Subcutaneous adipose tissue (tissue), 4 donors: ENCODE data around the gene TCTN2. TPM values are rescaled to one million over a fixed set of nuclear protein-coding genes. Genes with fewer than 3 reads are reported as not detected.

Source experiments
- total RNA-seq, 4 donors: library from RNA; depleted of rRNA; stranded (reverse); fragments of >200 nt; gene quantifications; one replicate each; pipeline ENCODE4 v1.1.0, GENCODE V29; 2016
- TF ChIP-seq, protein P1 (sequence below): fragments of 450-650 bp; IDR thresholded peaks from one replicate; pipeline ENCODE4 v1.5.1; 2016; ENCODE audit warnings: low read depth, mild to moderate bottlenecking, control low read depth, antibody characterized with exemption, moderate library complexity

TCTN2 gene
- total RNA-seq, 4 donors from 2014 or later: 4.5 to 7.7 (median 5.5) TPM

DNA sequence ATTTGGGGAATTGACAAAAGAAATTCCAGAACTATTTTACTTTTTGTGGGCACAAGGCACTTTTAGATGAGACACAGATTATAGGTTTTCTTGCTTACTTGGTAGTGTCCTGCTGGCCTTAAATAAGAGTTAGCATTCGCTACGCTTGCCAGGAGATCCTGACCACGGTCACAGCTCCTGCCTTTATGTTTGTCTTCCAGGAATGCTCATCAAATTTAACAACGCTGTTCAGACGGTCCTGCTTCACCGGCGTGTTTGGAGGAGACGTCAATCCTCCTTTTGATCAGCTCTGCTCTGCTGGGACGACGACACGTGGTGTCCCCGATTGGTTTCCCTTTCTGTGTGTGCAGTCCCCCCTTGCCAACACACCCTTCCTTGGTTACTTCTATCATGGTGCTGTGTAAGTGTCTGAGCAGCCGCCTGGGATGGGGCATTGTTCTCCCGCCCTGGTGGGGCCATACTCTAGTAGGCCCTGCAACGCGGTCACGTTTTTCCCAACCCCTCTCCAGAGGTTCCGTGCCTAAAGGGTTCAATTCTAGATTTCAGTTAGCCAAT is 15.8 kb downstream of the TCTN2 start:
- TF ChIP-seq, protein P1, sequence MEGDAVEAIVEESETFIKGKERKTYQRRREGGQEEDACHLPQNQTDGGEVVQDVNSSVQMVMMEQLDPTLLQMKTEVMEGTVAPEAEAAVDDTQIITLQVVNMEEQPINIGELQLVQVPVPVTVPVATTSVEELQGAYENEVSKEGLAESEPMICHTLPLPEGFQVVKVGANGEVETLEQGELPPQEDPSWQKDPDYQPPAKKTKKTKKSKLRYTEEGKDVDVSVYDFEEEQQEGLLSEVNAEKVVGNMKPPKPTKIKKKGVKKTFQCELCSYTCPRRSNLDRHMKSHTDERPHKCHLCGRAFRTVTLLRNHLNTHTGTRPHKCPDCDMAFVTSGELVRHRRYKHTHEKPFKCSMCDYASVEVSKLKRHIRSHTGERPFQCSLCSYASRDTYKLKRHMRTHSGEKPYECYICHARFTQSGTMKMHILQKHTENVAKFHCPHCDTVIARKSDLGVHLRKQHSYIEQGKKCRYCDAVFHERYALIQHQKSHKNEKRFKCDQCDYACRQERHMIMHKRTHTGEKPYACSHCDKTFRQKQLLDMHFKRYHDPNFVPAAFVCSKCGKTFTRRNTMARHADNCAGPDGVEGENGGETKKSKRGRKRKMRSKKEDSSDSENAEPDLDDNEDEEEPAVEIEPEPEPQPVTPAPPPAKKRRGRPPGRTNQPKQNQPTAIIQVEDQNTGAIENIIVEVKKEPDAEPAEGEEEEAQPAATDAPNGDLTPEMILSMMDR: no peak

- TF ChIP-seq, protein P1: no peak
Observed at GRCh38 chr12:123690191-123690840, 19.4 kb downstream of the TCTN2 start.

DNA sequence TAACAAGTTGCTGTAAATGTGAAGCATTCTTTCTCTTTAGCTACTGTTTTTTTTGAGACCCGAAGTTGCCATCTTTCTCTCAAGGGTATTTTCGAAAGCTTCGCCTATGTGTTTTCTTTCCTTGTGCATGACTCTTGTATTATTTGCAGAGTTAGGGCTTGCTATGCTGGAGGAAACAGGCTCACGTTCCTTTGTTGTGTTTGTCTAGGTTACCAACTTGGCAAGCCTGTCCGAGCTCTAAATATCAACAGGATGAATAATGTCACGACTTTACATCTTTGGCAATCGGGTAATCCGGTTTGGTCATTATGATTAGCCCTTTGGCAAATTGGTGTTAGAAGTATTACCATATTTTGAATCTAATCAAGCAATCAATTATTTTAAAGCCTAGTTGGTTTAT is 25.3 kb downstream of the TCTN2 start:
- TF ChIP-seq, protein P1: no peak

GRCh38 chr12:123696646-123697045 is 25.7 kb downstream of the TCTN2 start:
- TF ChIP-seq, protein P1: no peak

DNA sequence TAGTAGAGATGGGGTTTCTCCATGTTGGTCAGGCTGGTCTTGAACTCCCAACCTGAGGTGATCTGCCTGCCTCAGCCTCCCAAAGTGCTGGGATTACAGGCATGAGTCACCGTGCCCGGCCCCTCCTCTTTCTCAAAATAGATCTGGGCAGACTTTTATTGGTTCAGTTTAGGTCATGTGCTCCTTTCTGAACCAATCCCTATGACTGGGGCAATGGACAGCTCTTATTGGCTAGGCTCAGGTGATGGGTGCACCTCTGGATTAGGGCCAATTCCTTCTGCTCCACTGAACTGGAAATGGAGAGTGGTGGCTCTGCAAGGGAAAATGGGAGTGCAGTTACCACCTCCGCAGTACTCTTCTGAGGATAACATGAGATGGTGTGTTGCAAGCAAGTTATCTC is 35.0 kb downstream of the TCTN2 start:
- TF ChIP-seq, protein P1: no peak

GRCh38 chr12:123707466-123707865 is 36.6 kb downstream of the TCTN2 start:
- TF ChIP-seq, protein P1: no peak

DNA sequence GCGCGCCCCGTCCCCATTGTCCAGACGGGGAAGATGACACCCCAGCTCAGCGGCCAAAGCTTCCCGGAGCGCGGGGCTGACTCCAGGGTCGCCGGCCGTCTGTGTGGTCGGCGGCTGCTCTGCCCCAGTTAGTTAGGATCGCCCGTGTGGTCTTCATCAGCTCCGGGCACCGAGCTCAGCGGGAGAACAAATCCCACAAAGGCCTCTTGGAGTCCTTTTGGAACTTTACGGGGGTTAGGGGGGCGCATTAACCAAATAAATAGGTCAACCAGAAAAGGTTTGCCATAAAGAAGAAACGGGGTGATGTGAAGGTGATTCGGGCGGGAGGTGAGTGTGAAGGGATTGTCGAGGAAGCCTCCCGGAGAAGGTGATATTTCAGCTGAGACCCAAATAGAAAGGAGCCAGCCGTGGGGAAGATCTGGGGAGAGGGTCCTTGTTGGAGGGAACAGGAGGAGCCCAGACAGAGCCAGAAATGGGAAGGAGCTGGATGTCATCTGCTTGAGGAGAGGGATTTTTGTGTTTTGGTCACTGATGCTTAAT is 41.9 kb downstream of the TCTN2 start:
- TF ChIP-seq, protein P1: no peak
